Head of caudate nucleus (tissue), 42 donors: ENCODE data around the gene EEF2K.
A peak's percentile ranks its signal among the peaks of the same experiment; 100 is the strongest.
"Not testable (repeated sequence)": the region's sequence is repeated elsewhere in the genome, so short reads cannot be mapped to it uniquely, and the experiment has no call there.

Source experiments
- DNase-seq, 42 donors: peaks; one replicate each; pipeline versions ENCODE4 v3.0.0 to v3.0.0-alpha.2; 2020 to 2021; ENCODE audit warnings: mixed read lengths in 7 of 42
- intact Hi-C: fragments of 100-400 bp; cut with DNase I; formaldehyde crosslinking; loops from one replicate; pipeline ENCODE4 v1.15.0; 2022

EEF2K gene

GRCh38 chr16:22188595-22189442, 17.3 kb upstream of the EEF2K start:
- peak in 41 of 42 donors; percentile 22 to 85 (median 63) for DNase-seq
- intact Hi-C loops: loop anchor here (5.0 kb wide), 1 partner anchor 187 kb away; the partner anchor contains the start of gene PDZD9

DNA sequence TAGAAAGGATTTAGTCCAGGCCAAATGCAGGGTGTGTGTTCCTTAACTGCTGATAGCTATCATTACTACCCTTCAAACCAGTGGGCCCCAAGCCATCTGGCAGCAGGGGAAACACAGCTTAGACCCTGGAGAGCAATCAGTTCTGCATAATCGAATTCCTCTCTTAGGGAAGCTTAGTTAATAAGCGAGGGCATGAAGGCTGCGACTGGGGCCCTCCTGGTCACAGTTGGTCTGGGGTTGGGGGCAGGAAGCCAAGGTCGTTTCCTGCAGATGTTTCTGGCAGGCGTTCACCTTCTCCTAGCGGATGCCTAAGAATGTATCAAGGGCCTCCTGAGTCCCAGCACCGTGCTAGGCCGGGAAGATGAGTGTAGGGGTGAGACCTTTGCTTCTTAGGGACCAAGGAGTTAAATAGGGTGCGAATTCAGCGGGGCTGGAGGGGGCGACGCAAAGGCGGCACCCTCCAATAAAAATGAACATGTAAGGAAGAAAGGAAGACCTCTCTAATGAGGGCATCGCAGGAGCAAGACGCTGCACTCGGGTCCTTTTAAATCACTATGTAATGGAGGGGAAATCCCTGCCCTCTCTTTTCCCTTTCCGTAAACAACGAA, 16.5 kb upstream of the EEF2K start:
- intact Hi-C loops: loop anchor here (5.0 kb wide), 1 partner anchor 187 kb away; the partner anchor contains the start of gene PDZD9
- peak in 9 of 42 donors; percentile 9 to 47 (median 28) for DNase-seq

DNA sequence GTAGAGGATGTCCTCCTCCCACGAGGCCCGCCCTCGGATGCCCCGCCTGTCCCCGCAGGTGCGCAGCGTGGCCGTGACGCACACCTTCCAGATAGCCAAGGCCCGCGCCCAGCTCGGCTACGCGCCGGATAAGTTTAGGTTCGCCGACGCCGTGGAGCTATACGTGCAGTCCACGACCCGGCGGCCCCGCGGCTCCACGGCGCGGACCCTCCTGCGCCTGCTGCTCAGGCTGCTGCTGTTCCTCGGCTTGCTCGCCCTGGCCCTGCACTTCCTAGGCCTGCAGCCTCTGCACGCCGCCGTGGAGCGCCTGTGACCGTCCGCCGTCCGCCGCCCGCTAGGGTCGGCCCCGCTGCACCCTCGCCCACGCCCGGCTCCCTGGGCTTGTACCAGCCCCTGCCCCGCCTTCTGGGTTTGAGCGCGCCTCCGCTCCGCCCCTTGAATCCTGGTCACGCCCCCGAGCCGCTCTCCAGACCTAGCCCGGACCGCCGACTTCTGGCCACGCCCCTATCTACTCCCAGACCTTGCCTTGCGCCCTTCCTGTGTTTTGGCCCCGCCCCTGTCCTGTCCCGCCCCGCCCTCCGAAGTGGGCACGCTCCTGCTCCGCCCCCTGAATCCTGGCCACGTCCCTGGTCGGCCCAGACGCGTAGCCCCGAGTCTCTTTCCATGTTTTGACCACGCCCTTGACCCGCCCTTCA, 15.8 kb upstream of the EEF2K start:
- intact Hi-C loops: no loop called here
- peak in 34 of 42 donors; percentile 30 to 100 (median 99) for DNase-seq

DNA sequence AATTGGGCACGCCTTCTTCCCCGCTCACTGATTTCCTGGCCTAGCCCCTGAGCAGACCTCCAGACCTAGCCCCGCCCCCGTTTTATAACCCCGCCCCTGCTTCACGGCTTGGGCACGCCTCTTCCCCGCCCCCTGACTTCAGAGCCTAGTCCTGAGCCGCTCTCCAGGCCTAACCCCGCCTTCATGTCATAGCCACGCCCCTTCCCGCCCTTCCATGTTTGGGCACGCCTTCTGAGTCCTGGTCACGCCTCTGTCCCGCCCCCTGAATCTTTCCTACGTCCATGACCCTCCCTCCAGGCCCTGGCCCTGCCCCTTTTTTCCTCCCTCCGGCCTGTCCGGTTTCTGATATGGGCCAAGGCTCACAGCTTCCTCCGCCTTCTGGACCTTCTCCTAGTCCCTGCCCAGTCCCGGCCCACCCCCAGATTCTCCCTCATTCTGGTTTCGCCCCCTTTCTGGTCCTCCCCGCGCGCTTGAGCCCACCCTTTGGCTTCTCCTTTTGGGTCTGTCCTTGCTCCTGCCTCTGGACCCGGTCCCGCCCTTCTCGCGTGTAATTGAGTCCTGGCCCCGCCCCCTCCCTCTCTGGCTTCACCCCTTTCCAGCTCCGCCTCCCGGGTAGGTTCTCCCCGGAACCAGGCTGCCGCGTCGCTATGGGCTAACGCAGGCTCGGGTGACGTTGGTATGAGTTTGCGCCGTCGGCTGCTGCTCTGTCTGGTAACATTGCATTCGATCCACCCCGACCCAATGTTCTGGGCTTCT, 15.1 kb upstream of the EEF2K start:
- intact Hi-C loops: no loop called here
- peak; percentile 98 to 100 (median 100) for DNase-seq

DNA sequence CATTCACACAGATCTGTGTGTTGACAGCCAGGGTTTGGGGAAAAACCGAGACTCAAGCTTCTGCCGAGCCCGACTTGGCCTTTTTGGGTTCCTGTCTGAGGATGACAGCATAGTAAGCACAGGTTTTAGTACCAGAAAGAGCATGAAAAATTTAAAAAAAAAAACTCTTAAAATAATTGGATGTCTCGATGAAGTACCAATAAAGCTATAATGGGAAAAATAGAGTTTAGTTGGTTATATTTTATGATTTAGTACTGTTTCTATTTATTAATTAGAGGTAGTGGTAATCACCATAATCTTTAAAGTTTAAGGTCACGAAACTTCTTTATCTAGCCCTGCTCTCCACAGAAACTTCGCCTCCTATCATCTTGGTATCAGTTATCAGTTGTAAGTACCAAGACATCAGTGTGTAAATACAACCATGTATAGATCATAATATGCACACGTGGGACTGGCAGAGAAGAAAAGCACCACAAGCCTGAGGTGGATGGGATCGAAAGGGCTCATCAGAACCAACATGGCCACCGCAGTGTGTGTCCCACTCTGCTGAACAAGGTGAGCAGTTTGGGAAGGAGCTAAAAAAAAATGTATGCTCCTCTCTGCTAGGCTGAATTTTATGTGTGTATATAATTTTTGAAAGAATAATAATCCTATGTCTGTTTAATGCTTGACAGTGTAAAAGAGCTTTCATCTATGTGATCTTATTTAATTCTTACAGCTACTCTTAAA, 14.4 kb upstream of the EEF2K start:
- intact Hi-C loops: no loop called here
- DNase-seq: peak in 22 of 42 donors; percentile 16 to 64 (median 31)

GRCh38 chr16:22192261-22193062, 13.6 kb upstream of the EEF2K start:
- peak; percentile 40 to 85 (median 70) for DNase-seq
- intact Hi-C loops: no loop called here

DNA sequence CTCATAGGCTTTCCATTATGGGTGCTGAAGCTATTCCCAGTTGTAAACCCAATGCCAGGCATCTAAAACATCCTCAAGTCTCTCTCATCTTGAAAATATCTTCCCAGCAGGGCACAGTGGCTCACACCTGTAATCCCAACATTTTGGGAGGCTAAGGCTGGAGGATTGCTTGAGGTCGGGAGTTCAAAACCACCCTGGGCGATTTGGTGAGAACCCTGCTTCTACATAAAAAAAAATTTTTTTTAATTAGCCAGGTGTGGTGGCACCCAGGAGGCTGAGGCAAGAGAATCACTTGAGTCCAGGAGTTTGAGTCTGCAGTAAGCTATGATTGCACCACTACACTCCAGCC, 13.0 kb upstream of the EEF2K start:
- no peak for DNase-seq
- intact Hi-C loops: no loop called here

GRCh38 chr16:22194707-22195444, 11.2 kb upstream of the EEF2K start:
- DNase-seq: no peak
- intact Hi-C loops: loop anchor here (2.0 to 5.0 kb wide), 3 partner anchors 102 to 243 kb away; partner anchors contain the start of genes CDR2, POLR3E and UQCRC2

DNA sequence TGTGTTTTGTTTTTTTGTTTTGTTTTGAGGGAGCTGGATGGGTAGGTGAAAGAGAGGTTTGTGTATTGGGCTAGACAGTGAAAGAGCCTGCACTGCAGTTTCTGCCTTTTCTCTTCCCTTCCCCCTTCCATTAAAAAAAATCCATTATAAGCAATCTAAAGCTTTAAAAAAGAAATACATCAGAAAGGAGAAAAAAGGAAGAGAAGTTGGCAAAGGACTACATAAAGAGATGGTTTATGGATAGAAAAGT, 10.7 kb upstream of the EEF2K start:
- intact Hi-C loops: loop anchor here (2.0 to 5.0 kb wide), 3 partner anchors 101 to 243 kb away; partner anchors contain the start of genes CDR2, POLR3E and UQCRC2
- DNase-seq: no peak

- intact Hi-C loops: loop anchor here (2.0 to 5.0 kb wide), 3 partner anchors 101 to 244 kb away; partner anchors contain the start of genes CDR2, POLR3E and UQCRC2
- DNase-seq: peak; percentile 75 to 98 (median 93)
These were observed 10.2 kb upstream of the EEF2K start for GRCh38 chr16:22195695-22196558.

- not testable (repeated sequence) for DNase-seq
- intact Hi-C loops: loop anchor here (5.0 kb wide), 2 partner anchors 176 to 244 kb away; partner anchors contain the start of genes CDR2 and UQCRC2
These were observed 9.4 kb upstream of the EEF2K start for GRCh38 chr16:22196559-22197168.

- DNase-seq: no peak
- intact Hi-C loops: loop anchor here (5.0 kb wide), 2 partner anchors 174 to 246 kb away; partner anchors contain the start of genes CDR2 and UQCRC2
These were observed 7.4 kb upstream of the EEF2K start for GRCh38 chr16:22198547-22199293.

DNA sequence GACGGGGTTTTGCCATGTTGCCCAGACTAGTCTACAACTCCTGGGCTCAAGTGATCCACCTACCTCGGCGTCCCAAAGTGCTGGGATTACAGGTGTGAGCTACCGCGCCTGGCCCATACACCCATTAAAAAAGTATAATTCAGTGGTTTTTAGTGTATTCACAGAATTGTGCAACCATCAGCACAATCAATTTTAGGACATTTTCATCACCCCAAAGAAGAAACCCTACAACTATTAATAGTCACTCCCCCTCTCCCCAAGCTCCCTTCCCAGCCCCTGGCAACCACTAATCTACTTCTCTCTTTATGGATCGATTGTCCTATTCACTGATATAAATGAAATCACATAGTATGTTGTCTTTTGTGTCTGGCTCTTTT, 3.8 kb upstream of the EEF2K start:
- DNase-seq: no peak
- intact Hi-C loops: no loop called here

DNA sequence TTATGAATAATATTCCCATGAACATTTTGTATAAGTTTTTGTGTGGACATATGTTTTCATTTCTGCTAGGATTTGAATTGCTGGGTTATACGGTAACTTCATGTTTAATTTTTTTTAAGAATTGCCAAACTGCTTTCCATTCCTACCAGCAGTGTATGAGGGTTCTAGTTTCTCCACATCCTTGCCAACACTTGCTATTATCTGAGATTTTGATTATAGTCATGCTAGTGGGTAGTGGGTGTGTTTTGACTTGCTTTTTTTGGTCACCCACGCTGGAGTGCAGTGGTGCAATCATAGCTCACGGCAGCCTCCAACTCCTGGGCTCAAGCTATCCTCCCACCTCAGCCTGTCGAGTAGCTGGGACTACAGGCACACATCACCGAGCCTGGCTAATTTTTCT, 3.0 kb upstream of the EEF2K start:
- intact Hi-C loops: no loop called here
- peak in 1 of 42 donors; percentile 29 for DNase-seq
